ENCODE results near the gene ZNF236. TPM values are rescaled to one million over a fixed set of nuclear protein-coding genes. Genes with fewer than 3 reads are reported as not detected.

ZNF236 gene
- polyA plus RNA-seq, 3 donors, result 1.7 to 6.5 (median 2.4) TPM

GRCh38 chr18:76920974-76921373 is 98.6 kb downstream of the ZNF236 start:
- Histone ChIP-seq H2AFZ (ENCODE audit: insufficient read depth, low read depth, low read length, poor library complexity, severe bottlenecking) (no peak overlapping the region), H3K9ac (ENCODE audit: insufficient read depth, low read length, poor library complexity, severe bottlenecking) (no peak overlapping the region), H3K36me3 (replicated peaks in 1 of 2; ENCODE audit: control insufficient read depth in 1 of 2, insufficient read depth in 2 of 2, low read length in 2 of 2) (peaks cover 77 to 97% of the 10 kb centered on the region in 2 donors), H3K4me1 (ENCODE audit: control insufficient read depth in 1 of 2, insufficient read depth in 2 of 2, low read length in 2 of 2) (no peaks in the 10 kb centered on the region), H3K79me2 (ENCODE audit: insufficient read depth, low read length) (no peaks in the 10 kb centered on the region), H4K20me1 (ENCODE audit: insufficient read depth, low read length) (no peaks in the 10 kb centered on the region), H3K4me2 (replicated peaks; ENCODE audit: extremely low read depth, low read length, poor library complexity, severe bottlenecking) (no peak overlapping the region), H3K27ac (ENCODE audit: low read depth in 1 of 2, low read length in 2 of 2) (no peak overlapping the region), H3K27me3 (ENCODE audit: control insufficient read depth in 2 of 2, insufficient read depth in 2 of 2, low read length in 2 of 2) (no peaks in the 10 kb centered on the region), H3K9me3 (replicated peaks in 1 of 2; ENCODE audit: control insufficient read depth in 1 of 2, insufficient read depth in 1 of 2, low read length in 2 of 2) (no peaks in the 10 kb centered on the region), H3K4me3 (replicated peaks in 1 of 3; ENCODE audit: low read depth in 2 of 3, low read length in 3 of 3) (no peak overlapping the region)
- peaks cover 4% of the 10 kb centered on the region for H3K4me1 Mint-ChIP-seq
- peaks cover 0 to 2% (median 0%) of the 10 kb centered on the region in 3 donors for H3K27me3 Mint-ChIP-seq (ENCODE audit: low read depth in 3 of 3)
- H3K36me3 Mint-ChIP-seq, result peaks cover 80 to 91% of the 10 kb centered on the region in 2 donors
- 95% methylated on average over 4 of the region's 5 CpGs for WGBS (ENCODE audit: insufficient coverage)
- DNase-seq, result no peak
- peak overlapping the region in 2 of 7 donors; percentile 9 to 76 for H3K27ac Mint-ChIP-seq
- no peak overlapping the region for H3K4me3 Mint-ChIP-seq
- H3K9me3 Mint-ChIP-seq, result no peaks in the 10 kb centered on the region
- intact Hi-C loops (cut with micrococcal nuclease), result no loop called here
- no peak for TF ChIP-seq CTCF (IDR thresholded peaks at IDR 0.05)

- H3K4me1 ChIP-seq (ENCODE audit: control insufficient read depth in 1 of 2, insufficient read depth in 2 of 2, low read length in 2 of 2), result no peaks in the 10 kb centered on the region
- H3K36me3 Mint-ChIP-seq, result peaks cover 81 to 89% of the 10 kb centered on the region in 2 donors
- TF ChIP-seq CTCF (IDR thresholded peaks at IDR 0.05), result peak; percentile 46
- no peaks in the 10 kb centered on the region for H4K20me1 ChIP-seq (ENCODE audit: insufficient read depth, low read length)
- no peaks in the 10 kb centered on the region for H3K9me3 Mint-ChIP-seq
- H3K27me3 ChIP-seq (ENCODE audit: control insufficient read depth in 2 of 2, insufficient read depth in 2 of 2, low read length in 2 of 2), result no peaks in the 10 kb centered on the region
- whole genome bisulfite sequencing (ENCODE audit: insufficient coverage), result 12% methylated on average over 9 of the region's 10 CpGs
- H3K4me2 ChIP-seq (replicated peaks; ENCODE audit: extremely low read depth, low read length, poor library complexity, severe bottlenecking), result no peak overlapping the region
- no peak overlapping the region for H3K4me3 ChIP-seq (replicated peaks in 1 of 3; ENCODE audit: low read depth in 2 of 3, low read length in 3 of 3)
- no peak overlapping the region for H3K9ac ChIP-seq (ENCODE audit: insufficient read depth, low read length, poor library complexity, severe bottlenecking)
- H3K4me3 Mint-ChIP-seq, result no peak overlapping the region
- H3K27ac ChIP-seq (ENCODE audit: low read depth in 1 of 2, low read length in 2 of 2), result no peak overlapping the region
- peaks cover 4% of the 10 kb centered on the region for H3K4me1 Mint-ChIP-seq
- H3K79me2 ChIP-seq (ENCODE audit: insufficient read depth, low read length), result no peaks in the 10 kb centered on the region
- DNase-seq, result peak; percentile 5 to 19 (median 10)
- H3K36me3 ChIP-seq (replicated peaks in 1 of 2; ENCODE audit: control insufficient read depth in 1 of 2, insufficient read depth in 2 of 2, low read length in 2 of 2), result peaks cover 78 to 97% of the 10 kb centered on the region in 2 donors
- H3K27ac Mint-ChIP-seq, result peak overlapping the region in 2 of 7 donors; percentile 44 to 80
- peaks cover 0 to 2% (median 0%) of the 10 kb centered on the region in 3 donors for H3K27me3 Mint-ChIP-seq (ENCODE audit: low read depth in 3 of 3)
- H3K9me3 ChIP-seq (replicated peaks in 1 of 2; ENCODE audit: control insufficient read depth in 1 of 2, insufficient read depth in 1 of 2, low read length in 2 of 2), result no peaks in the 10 kb centered on the region
- H2AFZ ChIP-seq (ENCODE audit: insufficient read depth, low read depth, low read length, poor library complexity, severe bottlenecking), result no peak overlapping the region
- intact Hi-C loops (cut with micrococcal nuclease), result no loop called here
Measured at GRCh38 chr18:76922107-76922506, 99.8 kb downstream of the ZNF236 start.
